Effector CD4-positive, alpha-beta T cell (primary cell): ENCODE data around the gene SNRPB2.
A peak's percentile ranks its signal among the peaks of the same experiment; 100 is the strongest.

Experiments
- DNase-seq: peaks from one replicate; pipeline ENCODE4 v3.0.0-alpha.2; 2020

SNRPB2 gene

GRCh38 chr20:16740365-16741072 is 10.7 kb downstream of the SNRPB2 start:
- no peak for DNase-seq

GRCh38 chr20:16744178-16744807 is 14.5 kb downstream of the SNRPB2 start:
- DNase-seq: no peak

- no peak for DNase-seq
These were observed 15.4 kb downstream of the SNRPB2 start for GRCh38 chr20:16745204-16745603.

GRCh38 chr20:16747291-16747811 is 17.5 kb downstream of the SNRPB2 start:
- no peak for DNase-seq

- DNase-seq: no peak
These were observed 18.6 kb downstream of the SNRPB2 start, which contains the start of gene OTOR for GRCh38 chr20:16748308-16748900. OTOR (plus strand) TSS chr20:16748358; CDS start chr20:16748402, 44 bp downstream.

- DNase-seq: no peak
These were observed 19.7 kb downstream of the SNRPB2 start for GRCh38 chr20:16749573-16749972.

GRCh38 chr20:16752082-16752481 is 22.3 kb downstream of the SNRPB2 start:
- DNase-seq: no peak

GRCh38 chr20:16752901-16753300 is 23.1 kb downstream of the SNRPB2 start:
- DNase-seq: no peak

GRCh38 chr20:16758454-16759180 is 28.8 kb downstream of the SNRPB2 start:
- no peak for DNase-seq

- no peak for DNase-seq
These were observed 29.3 kb downstream of the SNRPB2 start for GRCh38 chr20:16759181-16759563.

GRCh38 chr20:16760431-16761304 is 30.8 kb downstream of the SNRPB2 start:
- DNase-seq: no peak

GRCh38 chr20:16761305-16761829 is 31.5 kb downstream of the SNRPB2 start:
- DNase-seq: peak; percentile 24

- no peak for DNase-seq
These were observed 34.7 kb downstream of the SNRPB2 start for GRCh38 chr20:16764560-16764959.

- DNase-seq: no peak
These were observed 41.4 kb downstream of the SNRPB2 start for GRCh38 chr20:16771213-16771612.

- DNase-seq: no peak
These were observed 46.1 kb downstream of the SNRPB2 start for GRCh38 chr20:16775961-16776360.

GRCh38 chr20:16777126-16777525 is 47.3 kb downstream of the SNRPB2 start:
- no peak for DNase-seq

- DNase-seq: no peak
These were observed 48.3 kb downstream of the SNRPB2 start for GRCh38 chr20:16778159-16778558.

- DNase-seq: no peak
These were observed 51.7 kb downstream of the SNRPB2 start for GRCh38 chr20:16781496-16781895.

GRCh38 chr20:16785226-16785625 is 55.4 kb downstream of the SNRPB2 start:
- DNase-seq: no peak
